HepG2 (cell line): ENCODE data around the gene DNMT3B. TPM values are rescaled to one million over a fixed set of nuclear protein-coding genes. Genes with fewer than 3 reads are reported as not detected.
A peak's percentile ranks its signal among the peaks of the same experiment; 100 is the strongest.

ENCODE experiments used
- ATAC-seq: fragments of 200-7000 bp; cut with Tn5 transposase; 3 replicates; pipeline ENCODE4 v1.9.1; 2020; ENCODE audit warnings: mild to moderate bottlenecking, moderate library complexity
- BruUV-seq: library from RNA; stranded (reverse); fragments of 400-500 nt; replicated peaks from 2 replicates; lab custom pipeline; 2021; lab: Mats Ljungman, UMichigan
- CTCF ChIA-PET: fragments of 300-600 bp; formaldehyde crosslinking; extraction: SDS; loops from one replicate; lab custom pipeline; 2021; ENCODE audit warnings: low total read pairs, inconsistent platforms, low intra/inter-chr PET ratio; lab: Yijun Ruan, JAX
- POLR2A ChIA-PET: fragments of 350-600 bp; sonication (Branson Sonifier 250); formaldehyde crosslinking; loops from one replicate; lab custom pipeline; 2020; ENCODE audit warnings: antibody characterized with exemption, inconsistent platforms; lab: Yijun Ruan, JAX
- DNase-seq: peaks from one replicate; pipeline ENCODE4 v3.0.0-alpha.2; 2015; ENCODE audit warnings: low spot score
- FAIRE-seq: peaks from 3 replicates; lab custom pipeline; 2011; peaks lifted over from hg19 to GRCh38; lab: Jason Lieb, UNC
- H2AFZ ChIP-seq: one replicate; pipeline ENCODE4 v1.6.1; 2011; ENCODE audit warnings: low read length, inconsistent platforms
- H3K27ac ChIP-seq: fragments of 300-600 bp; 3 replicates; pipeline ENCODE4 v1.8.0; 2011; ENCODE audit warnings: mixed run types, mild to moderate bottlenecking, mixed read lengths, low read length, inconsistent platforms; ENCODE audit not compliant: insufficient read depth; ENCODE audit errors: extremely low read length
- H3K27me3 ChIP-seq, 2 experiments: fragments of 200-600 bp in 1 of 2; 2 replicates in 1 of 2; 3 replicates in 1 of 2; pipeline versions ENCODE4 v1.6.0 to v1.8.0; 2011; ENCODE audit warnings: low read length in 2 of 2, mild to moderate bottlenecking in 2 of 2, moderate library complexity in 2 of 2, inconsistent platforms in 1 of 2; ENCODE audit not compliant: insufficient read depth in 2 of 2, control insufficient read depth in 1 of 2
- H3K36me3 ChIP-seq, 2 experiments: fragments of 200-600 bp in 1 of 2; replicated peaks in 1 of 2; 2 replicates in 1 of 2; 3 replicates in 1 of 2; pipeline versions ENCODE4 v1.5.1 to v1.8.0; 2011; ENCODE audit warnings: low read length in 2 of 2, inconsistent platforms in 1 of 2; ENCODE audit not compliant: insufficient read depth in 2 of 2, control insufficient read depth in 1 of 2
- H3K4me1 ChIP-seq: 2 replicates; pipeline ENCODE4 v1.5.1; 2012; ENCODE audit warnings: low read length, inconsistent platforms; ENCODE audit not compliant: insufficient read depth
- H3K4me2 ChIP-seq: 2 replicates; pipeline ENCODE4 v1.6.0; 2011; ENCODE audit warnings: low read depth, low read length, inconsistent platforms
- H3K4me3 ChIP-seq, 3 experiments: fragments of 200-600 bp in 1 of 3; sonication (generic), shearing (Covaris generic) in 1 of 3; replicated peaks in 1 of 3; 2 replicates each; pipeline ENCODE4 v1.5.1; 2011 to 2016; ENCODE audit warnings: low read length in 3 of 3, inconsistent platforms in 2 of 3, low read depth in 2 of 3, mild to moderate bottlenecking in 2 of 3, control low read depth in 1 of 3, mixed read lengths in 1 of 3; ENCODE audit not compliant: insufficient read depth in 1 of 3
- H3K79me2 ChIP-seq: one replicate; pipeline ENCODE4 v1.6.1; 2011; ENCODE audit warnings: low read length, inconsistent platforms; ENCODE audit not compliant: insufficient read depth
- H3K9ac ChIP-seq: 2 replicates; pipeline ENCODE4 v1.6.0; 2011; ENCODE audit warnings: mild to moderate bottlenecking, low read depth, low read length, inconsistent platforms; ENCODE audit not compliant: insufficient read depth
- H3K9me3 ChIP-seq: 2 replicates; pipeline ENCODE4 v1.5.1; 2012; ENCODE audit warnings: mild to moderate bottlenecking, low read length
- H4K20me1 ChIP-seq: 2 replicates; pipeline ENCODE4 v1.6.0; 2011; ENCODE audit warnings: inconsistent platforms, mild to moderate bottlenecking, low read length, moderate library complexity; ENCODE audit not compliant: insufficient read depth
- CEBPB ChIP-seq: IDR thresholded peaks from 2 replicates; pipeline ENCODE4 v1.6.1; 2011; ENCODE audit warnings: low read depth, low read length, improper control_type of control experiment, borderline replicate concordance
- CEBPG ChIP-seq: IDR thresholded peaks from 2 replicates; pipeline ENCODE4 v1.6.1; 2016
- FOXA1 ChIP-seq, 2 experiments: fragments of 450-650 bp in 1 of 2; sonication (generic) in 1 of 2; formaldehyde crosslinking in 1 of 2; IDR thresholded peaks; 2 replicates each; pipeline versions ENCODE4 v1.4.0 to v1.6.1; 2016 to 2020; ENCODE audit warnings: missing genetic modification reagents in 1 of 2
- HHEX ChIP-seq: IDR thresholded peaks from 2 replicates; pipeline ENCODE4 v1.6.1; 2016; ENCODE audit warnings: control low read depth
- HNF4A ChIP-seq: sonication (generic); formaldehyde crosslinking; IDR thresholded peaks from 2 replicates; pipeline ENCODE4 v1.4.0; 2020; ENCODE audit warnings: missing genetic modification reagents
- HNRNPL ChIP-seq: fragments of 200-400 bp; formaldehyde crosslinking; IDR thresholded peaks from 2 replicates; pipeline ENCODE4 v1.6.1; 2017; ENCODE audit warnings: mild to moderate bottlenecking, low read depth, low read length
- KDM3A ChIP-seq: IDR thresholded peaks from 2 replicates; pipeline ENCODE4 v1.6.1; 2018; ENCODE audit warnings: low read depth, missing compliant biosample characterization
- MTA1 ChIP-seq: sonication (generic); formaldehyde crosslinking; IDR thresholded peaks from 2 replicates; pipeline ENCODE4 v1.4.0; 2020; ENCODE audit warnings: missing genetic modification reagents, mild to moderate bottlenecking, borderline replicate concordance
- MXD4 ChIP-seq: IDR thresholded peaks from 2 replicates; pipeline ENCODE4 v1.6.1; 2016; ENCODE audit warnings: mild to moderate bottlenecking, missing biosample characterization, missing genetic modification reagents
- MYC ChIP-seq: sonication (generic); formaldehyde crosslinking; IDR thresholded peaks from 2 replicates; pipeline ENCODE4 v1.9.0; 2021; ENCODE audit warnings: missing genetic modification reagents, borderline replicate concordance
- NFE2L2 ChIP-seq: fragments of 150-350 bp; IDR thresholded peaks from 2 replicates; pipeline ENCODE4 v1.6.1; 2014; ENCODE audit warnings: low read length
- TEAD3 ChIP-seq: optimal IDR thresholded peaks from 2 replicates; pipeline ENCODE3; 2016; ENCODE audit warnings: borderline replicate concordance
- THRA ChIP-seq: sonication (generic); formaldehyde crosslinking; IDR thresholded peaks from 2 replicates; pipeline ENCODE4 v1.4.0; 2020; ENCODE audit warnings: missing genetic modification reagents, borderline replicate concordance
- WIZ ChIP-seq: sonication (generic); formaldehyde crosslinking; IDR thresholded peaks from 2 replicates; pipeline ENCODE4 v1.5.1; 2020; ENCODE audit warnings: mild to moderate bottlenecking, missing genetic modification reagents
- YEATS2 ChIP-seq: sonication (generic); formaldehyde crosslinking; IDR thresholded peaks from 2 replicates; pipeline ENCODE4 v1.4.0; 2020; ENCODE audit warnings: missing genetic modification reagents, borderline replicate concordance
- ZFP1 ChIP-seq: IDR thresholded peaks from 2 replicates; pipeline ENCODE4 v1.6.1; 2016
- ZNF138 ChIP-seq: sonication (generic); formaldehyde crosslinking; IDR thresholded peaks from 2 replicates; pipeline ENCODE4 v1.5.0; 2020; ENCODE audit warnings: mild to moderate bottlenecking, low read depth, missing genetic modification reagents
- ZNF274 ChIP-seq: sonication (generic); formaldehyde crosslinking; IDR thresholded peaks from 2 replicates; pipeline ENCODE4 v1.5.1; 2020; ENCODE audit warnings: mild to moderate bottlenecking, missing genetic modification reagents
- ZNF282 ChIP-seq: fragments of 450-650 bp; IDR thresholded peaks from 2 replicates; pipeline ENCODE4 v1.6.1; 2018; ENCODE audit not compliant: partially characterized antibody
- ZNF510 ChIP-seq: sonication (generic); formaldehyde crosslinking; IDR thresholded peaks from 2 replicates; pipeline ENCODE4 v1.4.0; 2020; ENCODE audit warnings: low read depth, mild to moderate bottlenecking, missing genetic modification reagents
- ZNF512B ChIP-seq: sonication (generic); formaldehyde crosslinking; IDR thresholded peaks from 2 replicates; pipeline ENCODE4 v1.5.1; 2020; ENCODE audit warnings: missing genetic modification reagents, mild to moderate bottlenecking, borderline replicate concordance
- ZNF709 ChIP-seq: sonication (generic); formaldehyde crosslinking; IDR thresholded peaks from 2 replicates; pipeline ENCODE4 v1.5.0; 2020; ENCODE audit warnings: mild to moderate bottlenecking, missing genetic modification reagents
- ZNF720 ChIP-seq: sonication (generic); formaldehyde crosslinking; IDR thresholded peaks from 2 replicates; pipeline ENCODE4 v1.4.0; 2020; ENCODE audit warnings: missing genetic modification reagents
- ZNF883 ChIP-seq: sonication (generic); formaldehyde crosslinking; IDR thresholded peaks from 2 replicates; pipeline ENCODE4 v1.5.1; 2020; ENCODE audit warnings: mild to moderate bottlenecking, missing genetic modification reagents; ENCODE audit errors: not compliant biosample characterization
- WGBS: methylation state at CpG from one replicate; pipeline ENCODE4 v1.1.6; 2017; ENCODE audit warnings: low lambda C conversion rate; 5-methylcytosine and 5-hydroxymethylcytosine counted together
- in situ Hi-C: cut with HindIII; loops from 2 replicates; pipeline ENCODE4 v1.10.0; 2017; ENCODE audit warnings: low pct_unique_long_range_greater_than_20kb; ENCODE audit not compliant: extremely low pct_ligation_motif_present
- intact Hi-C: fragments of 100-400 bp; cut with micrococcal nuclease; formaldehyde crosslinking; loops from one replicate; pipeline ENCODE4 v1.10.0; 2022; ENCODE audit not compliant: unreplicated experiment
- polyA plus RNA-seq, 8 experiments: library from polyadenylated mRNA; depleted of rRNA in 3 of 8; stranded (reverse) in 7 of 8; unstranded in 1 of 8; fragments of >200 nt; fragmentation: Illumina TruSeq in 4 of 8; extraction: Trizol in 4 of 8; gene quantifications; 2 replicates each; pipeline versions ENCODE4 v1.2.1 to v1.2.3, GENCODE V29; 2011 to 2016; ENCODE audit warnings: low read depth in 4 of 8, missing spikeins in 1 of 8, mixed read lengths in 1 of 8; ENCODE audit not compliant: insufficient read depth in 1 of 8
- total RNA-seq, 5 experiments: library from RNA; depleted of rRNA; stranded (reverse); fragments of >200 nt; fragmentation: Illumina TruSeq; extraction: Trizol; gene quantifications; 2 replicates each; pipeline ENCODE4 v1.2.3, GENCODE V29; 2016; ENCODE audit warnings: low read depth in 1 of 5

DNMT3B gene
- total and polyA plus RNA-seq, 2 of the 13 experiments (the other 11 are each of a cell fraction or from before 2014, with no cell fraction given): 3.8 to 13.9 TPM

GRCh38 chr20:32718749-32719348, 43.3 kb upstream of the DNMT3B start:
- Histone ChIP-seq H3K9ac (no peak overlapping the region), H3K79me2 (no peaks in the 10 kb centered on the region), H3K9me3 (no peaks in the 10 kb centered on the region), H4K20me1 (no peaks in the 10 kb centered on the region), H3K4me2 (no peak overlapping the region), H3K4me3 (no peak overlapping the region), H3K36me3 (peaks cover 8 to 14% of the 10 kb centered on the region in 2 experiments; a peak in 4 of 5 replicates), H3K4me1 (peaks cover 8% of the 10 kb centered on the region), H3K27ac (no peak overlapping the region), H3K27me3 (no peaks in the 10 kb centered on the region), H2AFZ (no peak overlapping the region)
- in situ Hi-C loops (no loop called here), intact Hi-C loops (loop anchor here (2.0 kb wide), 1 partner anchor 38 kb away; no protein-coding TSS in a partner anchor)
- WGBS: 48% methylated on average over 3 of the region's 3 CpGs
- DNase-seq (no peak), FAIRE-seq (peak; percentile 40), ATAC-seq (no peak)
- CTCF ChIA-PET: no interaction called here
- BruUV-seq: no TSS peak
- POLR2A ChIA-PET: interaction anchor here (0.9 kb wide), 1 partner anchor 9 kb away, joined by 3 read pairs; no protein-coding TSS in a partner anchor
- peak; percentile 13; the same call in 1 of the 2 replicates for TF ChIP-seq HNF4A (CRISPR knock-in tag)
- TF ChIP-seq ZNF720: no peak
- peak; percentile 35; the same call in 1 of the 2 replicates for TF ChIP-seq CEBPG (CRISPR knock-in tag)
- no peak for TF ChIP-seq ZNF138 (CRISPR knock-in tag)
- no peak for TF ChIP-seq KDM3A (CRISPR knock-in tag)
- TF ChIP-seq NFE2L2: no peak
- TF ChIP-seq THRA: no peak
- no peak for TF ChIP-seq ZNF883 (CRISPR knock-in tag)
- peak; percentile 34; the same call in 1 of the 2 replicates for TF ChIP-seq CEBPB
- TF ChIP-seq HHEX: no peak
- TF ChIP-seq WIZ: no peak
- no peak for TF ChIP-seq ZNF510 (CRISPR knock-in tag)
- TF ChIP-seq HNRNPL: no peak
- TF ChIP-seq MXD4 (CRISPR knock-in tag): no peak
- TF ChIP-seq YEATS2 (CRISPR knock-in tag): no peak
- no peak for TF ChIP-seq ZNF709
- TF ChIP-seq ZNF282: no peak
- TF ChIP-seq ZNF512B: no peak
- TF ChIP-seq MYC (CRISPR knock-in tag): no peak
- no peak for TF ChIP-seq ZNF274 (CRISPR knock-in tag)
- TF ChIP-seq TEAD3 (CRISPR knock-in tag): no peak
- no peak for TF ChIP-seq MTA1 (CRISPR knock-in tag)
- TF ChIP-seq FOXA1 (IDR thresholded peaks at IDR 0.05): no peak
- peak; percentile 53 for TF ChIP-seq FOXA1 (CRISPR knock-in tag; IDR thresholded peaks at IDR 0.05)
- TF ChIP-seq ZFP1 (CRISPR knock-in tag): no peak
